Putamen (tissue), 1 donor: ENCODE measurements around the gene ADARB2.
A peak's percentile ranks its signal among the peaks of the same experiment; 100 is the strongest.

Experiments used
- DNase-seq: peaks from one replicate; pipeline ENCODE4 v3.0.0-alpha.2; 2016; ENCODE audit warnings: low spot score

Gene ADARB2

GRCh38 chr10:1492641-1493040 lies 244.7 kb downstream of the ADARB2 start:
- DNase-seq: no peak

- DNase-seq: no peak
Measured at GRCh38 chr10:1491901-1492300, 245.4 kb downstream of the ADARB2 start.

- no peak for DNase-seq
Measured at GRCh38 chr10:1489801-1490200, 247.5 kb downstream of the ADARB2 start.

- DNase-seq: no peak
Measured at GRCh38 chr10:1488970-1489548, 248.3 kb downstream of the ADARB2 start.

- DNase-seq: peak; percentile 67
Measured at GRCh38 chr10:1486841-1487687, 250.3 kb downstream of the ADARB2 start.

- no peak for DNase-seq
Measured at GRCh38 chr10:1485357-1485756, 252.0 kb downstream of the ADARB2 start.

- no peak for DNase-seq
Measured at GRCh38 chr10:1483826-1484225, 253.5 kb downstream of the ADARB2 start.

- DNase-seq: no peak
Measured at GRCh38 chr10:1483246-1483645, 254.1 kb downstream of the ADARB2 start.

- no peak for DNase-seq
Measured at GRCh38 chr10:1477578-1477977, 259.7 kb downstream of the ADARB2 start.

- DNase-seq: peak; percentile 39
Measured at GRCh38 chr10:1476455-1476803, 260.9 kb downstream of the ADARB2 start.

- no peak for DNase-seq
Measured at GRCh38 chr10:1475771-1476454, 261.4 kb downstream of the ADARB2 start.

- no peak for DNase-seq
Measured at GRCh38 chr10:1475098-1475591, 262.2 kb downstream of the ADARB2 start.

- no peak for DNase-seq
Measured at GRCh38 chr10:1474376-1475097, 262.8 kb downstream of the ADARB2 start.

GRCh38 chr10:1473874-1474273 lies 263.5 kb downstream of the ADARB2 start:
- DNase-seq: no peak

- no peak for DNase-seq
Measured at GRCh38 chr10:1472178-1472958, 265.0 kb downstream of the ADARB2 start.

GRCh38 chr10:1468811-1469210 lies 268.5 kb downstream of the ADARB2 start:
- no peak for DNase-seq

- DNase-seq: no peak
Measured at GRCh38 chr10:1467334-1468076, 269.8 kb downstream of the ADARB2 start.

GRCh38 chr10:1465993-1466764 lies 271.1 kb downstream of the ADARB2 start:
- DNase-seq: no peak

GRCh38 chr10:1465418-1465911 lies 271.9 kb downstream of the ADARB2 start:
- no peak for DNase-seq
